Keratinocyte (primary cell): ENCODE data around the gene VAMP5. TPM values are rescaled to one million over a fixed set of nuclear protein-coding genes. Genes with fewer than 3 reads are reported as not detected.
A peak's percentile ranks its signal among the peaks of the same experiment; 100 is the strongest.

Experiments
- DNase-seq: peaks from one replicate; pipeline ENCODE4 v3.0.0-alpha.2; 2011; ENCODE audit warnings: low read depth, missing footprints, low spot score
- FAIRE-seq: peaks from 2 replicates; lab custom pipeline; 2011; peaks lifted over from hg19 to GRCh38; lab: Jason Lieb, UNC
- H2AFZ ChIP-seq: 2 replicates; pipeline ENCODE4 v1.6.0; 2012; ENCODE audit warnings: low read length, control low read depth, inconsistent platforms; ENCODE audit not compliant: control insufficient read depth
- H3K27ac ChIP-seq: 2 replicates; pipeline ENCODE4 v1.5.1; 2011; ENCODE audit warnings: low read length; ENCODE audit not compliant: control insufficient read depth, insufficient read depth
- H3K27me3 ChIP-seq: 3 replicates; pipeline ENCODE4 v1.6.0; 2011; ENCODE audit warnings: low read length; ENCODE audit not compliant: control insufficient read depth, insufficient read depth; ENCODE audit errors: extremely low read depth
- H3K36me3 ChIP-seq, 2 experiments: 2 replicates in 1 of 2; 3 replicates in 1 of 2; pipeline ENCODE4 v1.5.1; 2011; ENCODE audit warnings: low read length in 2 of 2, mild to moderate bottlenecking in 1 of 2; ENCODE audit not compliant: control insufficient read depth in 2 of 2, insufficient read depth in 2 of 2; ENCODE audit errors: extremely low read depth in 1 of 2
- H3K4me1 ChIP-seq: 3 replicates; pipeline ENCODE4 v1.5.1; 2011; ENCODE audit warnings: low read length; ENCODE audit not compliant: control insufficient read depth, insufficient read depth; ENCODE audit errors: extremely low read depth
- H3K4me2 ChIP-seq: 3 replicates; pipeline ENCODE4 v1.6.0; 2011; ENCODE audit warnings: low read depth, low read length; ENCODE audit not compliant: control insufficient read depth, insufficient read depth; ENCODE audit errors: extremely low read depth
- H3K4me3 ChIP-seq, 3 experiments: fragments of 200-600 bp in 1 of 3; sonication (generic) in 1 of 3; 2 replicates in 2 of 3; 3 replicates in 1 of 3; pipeline ENCODE4 v1.5.1; 2011 to 2016; ENCODE audit warnings: low read length in 3 of 3, mild to moderate bottlenecking in 3 of 3, control low read depth in 2 of 3, inconsistent platforms in 1 of 3, low read depth in 1 of 3, mixed read lengths in 1 of 3, mixed run types in 1 of 3, moderate library complexity in 1 of 3; ENCODE audit not compliant: control insufficient read depth in 2 of 3, insufficient read depth in 2 of 3; ENCODE audit errors: extremely low read depth in 1 of 3
- H3K79me2 ChIP-seq: 2 replicates; pipeline ENCODE4 v1.6.0; 2012; ENCODE audit warnings: low read length; ENCODE audit not compliant: control insufficient read depth, insufficient read depth
- H3K9ac ChIP-seq: 3 replicates; pipeline ENCODE4 v1.6.0; 2011; ENCODE audit warnings: low read length; ENCODE audit not compliant: control insufficient read depth, insufficient read depth; ENCODE audit errors: extremely low read depth
- H3K9me1 ChIP-seq: 3 replicates; pipeline ENCODE4 v1.6.0; 2011; ENCODE audit warnings: low read length; ENCODE audit not compliant: control insufficient read depth, insufficient read depth; ENCODE audit errors: extremely low read depth
- H3K9me3 ChIP-seq: 2 replicates; pipeline ENCODE4 v1.5.1; 2012; ENCODE audit warnings: low read depth, low read length; ENCODE audit not compliant: control insufficient read depth
- H4K20me1 ChIP-seq: 3 replicates; pipeline ENCODE4 v1.6.0; 2011; ENCODE audit warnings: low read length; ENCODE audit not compliant: control insufficient read depth, insufficient read depth; ENCODE audit errors: extremely low read depth
- CTCF ChIP-seq, 3 experiments: IDR thresholded peaks in 1 of 3; conservative IDR thresholded peaks in 1 of 3; optimal IDR thresholded peaks in 1 of 3; 2 replicates in 2 of 3; 3 replicates in 1 of 3; pipeline versions ENCODE3 to v1.5.1; 2011; ENCODE audit warnings: low read length in 3 of 3, mild to moderate bottlenecking in 3 of 3, moderate library complexity in 2 of 3, control low read depth in 1 of 3, inconsistent platforms in 1 of 3; ENCODE audit not compliant: insufficient read depth in 2 of 3; ENCODE audit errors: extremely low read depth in 1 of 3
- EZH2 ChIP-seq: IDR thresholded peaks from one replicate; pipeline ENCODE4 v1.6.1; 2012; ENCODE audit warnings: inconsistent platforms, mild to moderate bottlenecking, low read length, moderate library complexity
- dilution Hi-C: fragments of 300-500 bp; cut with MboI; formaldehyde crosslinking; loops from one replicate; pipeline ENCODE4 v1.7.0; 2020; ENCODE audit warnings: low sequenced_read_pairs; ENCODE audit not compliant: extremely low pct_ligation_motif_present
- polyA plus RNA-seq, 5 experiments: library from polyadenylated mRNA; depleted of rRNA in 3 of 5; stranded (reverse) in 3 of 5; stranded (forward) in 1 of 5; unstranded in 1 of 5; fragments of >200 nt; gene quantifications; 1 replicate in 1 of 5; 2 replicates in 3 of 5; 3 replicates in 1 of 5; pipeline versions ENCODE4 v1.2.1 to v1.2.3, GENCODE V29; 2011 to 2012; ENCODE audit warnings: missing spikeins in 2 of 5, low read depth in 1 of 5, low replicate concordance in 1 of 5

VAMP5 gene
- polyA plus RNA-seq, 1 donor (not counting 4 experiments of a cell fraction or from before 2014, with no cell fraction given), result 11.0 TPM

GRCh38 chr2:85560812-85561279 is 23.4 kb upstream of the VAMP5 start:
- H3K9me1 ChIP-seq, result no peaks in the 10 kb centered on the region
- peak overlapping the region; percentile 60 for H3K27ac ChIP-seq
- dilution Hi-C loops, result no loop called here

GRCh38 chr2:85561280-85562212 is 22.7 kb upstream of the VAMP5 start, which contains the start of gene GGCX:
Gene GGCX (minus strand): TSS chr2:85561493. CDS start chr2:85561428, 65 bp downstream.
- Histone ChIP-seq H3K9me1 (no peaks in the 10 kb centered on the region), H2AFZ (peak within 1 kb of the TSS; percentile 99), H3K9me3 (no peaks in the 10 kb centered on the region), H3K36me3 (peaks cover 9 to 10% of the 10 kb centered on the region in 2 experiments), H3K27ac (peak within 1 kb of the TSS; percentile 86), H4K20me1 (no peaks in the 10 kb centered on the region), H3K9ac (peak within 1 kb of the TSS; percentile 89), H3K27me3 (no peaks in the 10 kb centered on the region), H3K4me3 (peak within 1 kb of the TSS; percentile 52 to 97 (median 95)), H3K4me2 (peak within 1 kb of the TSS; percentile 99), H3K4me1 (peaks cover 5% of the 10 kb centered on the region), H3K79me2 (peaks cover 23% of the 10 kb centered on the region)
- TF ChIP-seq CTCF (optimal IDR thresholded peaks at IDR 0.05 in 1 of 3, IDR thresholded peaks at IDR 0.05 in 1 of 3, conservative IDR thresholded peaks at IDR 0.05 in 1 of 3; ENCODE audit: extremely low read depth in 1 of 3, insufficient read depth in 2 of 3, low read length in 3 of 3), result peak in 1 of 3 experiments; percentile 11
- TF ChIP-seq EZH2, result no peak
- no peak for DNase-seq
- dilution Hi-C loops, result no loop called here
- FAIRE-seq, result no peak

More at GRCh38 chr2:85560812-85561279, 23.4 kb upstream of the VAMP5 start:
- H3K4me3 ChIP-seq, result peak overlapping the region; percentile 52 to 97 (median 95)
- peaks cover 23% of the 10 kb centered on the region for H3K79me2 ChIP-seq
- H3K36me3 ChIP-seq, result peaks cover 11 to 12% of the 10 kb centered on the region in 2 experiments
- no peak for TF ChIP-seq CTCF (optimal IDR thresholded peaks at IDR 0.05 in 1 of 3, IDR thresholded peaks at IDR 0.05 in 1 of 3, conservative IDR thresholded peaks at IDR 0.05 in 1 of 3; ENCODE audit: extremely low read depth in 1 of 3, insufficient read depth in 2 of 3, low read length in 3 of 3)
- TF ChIP-seq EZH2, result no peak
- H2AFZ ChIP-seq, result peak overlapping the region; percentile 56
- peaks cover 5% of the 10 kb centered on the region for H3K4me1 ChIP-seq
- H3K4me2 ChIP-seq, result peak overlapping the region; percentile 99
- H3K9me3 ChIP-seq, result no peaks in the 10 kb centered on the region
- H3K9ac ChIP-seq, result peak overlapping the region; percentile 89
- DNase-seq (no peak), FAIRE-seq (no peak)
- no peaks in the 10 kb centered on the region for H4K20me1 ChIP-seq
- no peaks in the 10 kb centered on the region for H3K27me3 ChIP-seq
